DMS 273 (cell line): Measurements from ENCODE around the gene ESPN.
"Not testable (repeated sequence)": the region's sequence is repeated elsewhere in the genome, so short reads cannot be mapped to it uniquely, and the experiment has no call there.

ENCODE experiments used
- DNase-seq: peaks from one replicate; lab custom pipeline; 2025; ENCODE audit not compliant: unreplicated experiment; lab: John Stamatoyannopoulos, UW

The ESPN gene

GRCh38 chr1:6447016-6447817 lies 22.6 kb downstream of the ESPN start:
- DNase-seq, result no peak

- peak; percentile 44 for DNase-seq
These were observed 23.5 kb downstream of the ESPN start for GRCh38 chr1:6447818-6448748.

GRCh38 chr1:6448749-6449631 lies 24.4 kb downstream of the ESPN start:
- peak; percentile 89 for DNase-seq

- no peak for DNase-seq
These were observed 25.5 kb downstream of the ESPN start for GRCh38 chr1:6450005-6450450.

- DNase-seq, result not testable (repeated sequence)
These were observed 25.9 kb downstream of the ESPN start for GRCh38 chr1:6450486-6450885.

GRCh38 chr1:6450943-6451373 lies 26.4 kb downstream of the ESPN start:
- DNase-seq, result no peak

GRCh38 chr1:6453895-6454855 lies 29.6 kb downstream of the ESPN start:
- not testable (repeated sequence) for DNase-seq

GRCh38 chr1:6454856-6455751 lies 30.5 kb downstream of the ESPN start:
- DNase-seq, result no peak

- DNase-seq, result not testable (repeated sequence)
These were observed 31.4 kb downstream of the ESPN start for GRCh38 chr1:6455752-6456520.

GRCh38 chr1:6456800-6457466 lies 32.4 kb downstream of the ESPN start:
- DNase-seq, result no peak

GRCh38 chr1:6459850-6460265 lies 35.3 kb downstream of the ESPN start:
- DNase-seq, result no peak

GRCh38 chr1:6460301-6461050 lies 35.9 kb downstream of the ESPN start:
- no peak for DNase-seq

GRCh38 chr1:6461051-6461530 lies 36.5 kb downstream of the ESPN start:
- no peak for DNase-seq

GRCh38 chr1:6461538-6462411 lies 37.2 kb downstream of the ESPN start:
- no peak for DNase-seq

GRCh38 chr1:6462412-6463119 lies 38.0 kb downstream of the ESPN start:
- DNase-seq, result no peak
